ENCODE measurements around the gene CMSS1.
"Not testable (repeated sequence)": the region's sequence is repeated elsewhere in the genome, so short reads cannot be mapped to it uniquely, and the experiment has no call there.

CMSS1 gene

DNA sequence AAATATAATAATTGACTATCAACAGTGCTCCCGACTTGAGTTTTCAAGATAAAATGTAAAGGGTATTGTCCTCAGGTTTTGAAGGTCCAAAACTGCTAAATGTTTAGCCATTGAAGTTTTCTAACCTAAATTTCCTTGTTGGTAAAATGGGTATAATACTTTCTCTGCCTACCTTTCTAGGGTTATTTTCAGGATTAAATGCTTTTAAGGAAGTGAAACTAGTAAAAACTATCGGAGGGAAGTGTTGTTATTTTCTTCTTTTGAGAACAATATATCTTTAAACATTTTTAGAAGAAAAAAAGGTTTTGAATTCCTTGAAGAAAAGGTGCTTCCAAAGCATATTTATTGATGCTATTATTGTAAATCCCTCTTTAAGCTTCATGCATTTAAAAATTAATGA, 229.3 kb downstream of the CMSS1 start:
- no peak overlapping the region for H3K4me3 ChIP-seq (replicated peaks; ENCODE audit: low read depth, low read length)
- TF ChIP-seq, protein P1, sequence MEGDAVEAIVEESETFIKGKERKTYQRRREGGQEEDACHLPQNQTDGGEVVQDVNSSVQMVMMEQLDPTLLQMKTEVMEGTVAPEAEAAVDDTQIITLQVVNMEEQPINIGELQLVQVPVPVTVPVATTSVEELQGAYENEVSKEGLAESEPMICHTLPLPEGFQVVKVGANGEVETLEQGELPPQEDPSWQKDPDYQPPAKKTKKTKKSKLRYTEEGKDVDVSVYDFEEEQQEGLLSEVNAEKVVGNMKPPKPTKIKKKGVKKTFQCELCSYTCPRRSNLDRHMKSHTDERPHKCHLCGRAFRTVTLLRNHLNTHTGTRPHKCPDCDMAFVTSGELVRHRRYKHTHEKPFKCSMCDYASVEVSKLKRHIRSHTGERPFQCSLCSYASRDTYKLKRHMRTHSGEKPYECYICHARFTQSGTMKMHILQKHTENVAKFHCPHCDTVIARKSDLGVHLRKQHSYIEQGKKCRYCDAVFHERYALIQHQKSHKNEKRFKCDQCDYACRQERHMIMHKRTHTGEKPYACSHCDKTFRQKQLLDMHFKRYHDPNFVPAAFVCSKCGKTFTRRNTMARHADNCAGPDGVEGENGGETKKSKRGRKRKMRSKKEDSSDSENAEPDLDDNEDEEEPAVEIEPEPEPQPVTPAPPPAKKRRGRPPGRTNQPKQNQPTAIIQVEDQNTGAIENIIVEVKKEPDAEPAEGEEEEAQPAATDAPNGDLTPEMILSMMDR (IDR thresholded peaks at IDR 0.05; ENCODE audit: low read depth, low read length, missing control alignments): no peak
- no peak for DNase-seq (ENCODE audit: extremely low read depth, low read depth)

DNA sequence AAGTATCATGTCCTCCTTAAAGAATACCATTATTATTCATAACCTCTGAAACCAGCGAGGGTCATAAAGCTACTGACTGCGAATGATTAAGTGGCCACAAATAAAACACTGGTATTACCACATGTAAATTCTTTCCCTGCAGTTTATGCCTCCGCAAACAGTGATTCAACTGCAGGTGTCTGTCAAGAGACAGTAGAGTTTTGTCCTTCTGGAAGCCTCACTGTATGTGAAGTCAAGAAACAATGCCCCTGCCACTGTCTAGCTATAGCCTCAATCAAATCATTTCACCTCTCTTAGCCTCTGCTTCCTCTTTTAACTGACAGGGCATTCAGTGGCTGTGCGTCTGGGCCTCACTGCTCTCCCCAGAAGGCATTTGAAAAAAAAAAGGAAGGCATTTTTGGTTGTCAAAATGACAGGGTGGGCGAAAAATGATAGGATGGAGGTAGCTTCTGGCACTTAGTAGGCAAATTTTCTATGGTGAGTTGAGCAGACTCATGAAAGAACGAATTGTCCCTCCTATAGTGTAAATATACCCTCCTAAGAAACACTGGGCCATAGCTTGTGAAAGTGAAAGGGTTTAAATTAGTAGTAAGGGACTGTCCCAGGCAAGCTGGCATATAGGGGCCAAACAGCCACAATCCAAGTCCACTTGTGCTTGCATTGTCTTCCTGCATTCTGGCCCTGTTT, 229.9 kb downstream of the CMSS1 start:
- no peak overlapping the region for H3K4me3 ChIP-seq (replicated peaks; ENCODE audit: low read depth, low read length)
- peak; percentile 77 for DNase-seq (ENCODE audit: extremely low read depth, low read depth)

GRCh38 chr3:100048248-100048647, 230.6 kb downstream of the CMSS1 start:
- H3K4me3 ChIP-seq (replicated peaks; ENCODE audit: low read depth, low read length): no peak overlapping the region
- TF ChIP-seq, protein P1 (IDR thresholded peaks at IDR 0.05; ENCODE audit: low read depth, low read length, missing control alignments): no peak
- no peak for DNase-seq (ENCODE audit: extremely low read depth, low read depth)

More for the DNA sequence above, 229.9 kb downstream of the CMSS1 start:
- TF ChIP-seq, protein P1 (IDR thresholded peaks at IDR 0.05; ENCODE audit: low read depth, low read length, missing control alignments): no peak

- H3K4me3 ChIP-seq (replicated peaks; ENCODE audit: low read depth, low read length): not testable (repeated sequence)
Observed at GRCh38 chr3:100051513-100051912, 233.9 kb downstream of the CMSS1 start.

GRCh38 chr3:100053951-100054620, 236.4 kb downstream of the CMSS1 start:
- TF ChIP-seq, protein P1 (IDR thresholded peaks at IDR 0.05; ENCODE audit: low read depth, low read length, missing control alignments): no peak
- DNase-seq (ENCODE audit: extremely low read depth, low read depth): no peak
- H3K4me3 ChIP-seq (replicated peaks; ENCODE audit: low read depth, low read length): no peak overlapping the region

More at GRCh38 chr3:100051513-100051912, 233.9 kb downstream of the CMSS1 start:
- not testable (repeated sequence) for DNase-seq (ENCODE audit: extremely low read depth, low read depth)

DNA sequence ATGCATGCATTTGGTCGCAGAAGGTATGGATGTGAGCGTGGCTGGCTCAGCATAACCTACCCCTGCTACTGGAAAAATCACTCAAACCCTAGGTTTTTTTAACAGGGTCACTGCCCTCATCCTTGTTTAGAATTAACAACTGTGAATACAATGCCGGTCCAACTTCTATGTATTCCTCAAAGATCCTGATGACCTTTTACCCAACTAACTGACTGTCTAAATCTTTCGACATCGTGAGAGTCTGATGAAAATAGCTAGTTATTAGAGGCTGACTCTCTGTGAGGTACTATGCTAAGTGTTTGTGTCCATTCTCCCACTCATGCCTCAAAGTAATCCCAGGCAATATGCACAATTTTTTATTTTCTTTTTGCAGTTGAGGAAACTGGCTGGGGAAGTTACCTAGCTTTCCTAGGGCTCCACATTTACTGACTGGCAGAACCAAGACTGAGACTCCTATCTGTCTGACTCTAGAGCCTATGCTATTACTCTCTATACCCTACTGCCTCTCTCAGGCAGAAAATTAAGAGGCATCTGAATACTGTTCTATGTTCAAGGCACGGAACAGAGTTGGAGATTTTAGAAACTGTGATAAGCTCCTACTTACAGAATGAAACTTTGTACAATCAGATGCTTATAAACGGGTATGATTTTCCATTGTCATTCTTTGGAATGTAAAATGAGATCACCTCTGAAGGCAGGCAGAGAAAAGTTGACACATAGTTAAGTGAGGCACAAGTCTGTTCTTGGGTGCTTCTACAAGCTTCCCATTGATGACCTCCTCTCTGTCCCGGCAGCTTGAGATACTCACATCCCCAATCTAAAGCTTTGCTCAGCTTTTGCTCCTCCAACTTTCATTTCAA, 240.3 kb downstream of the CMSS1 start:
- TF ChIP-seq, protein P1 (IDR thresholded peaks at IDR 0.05; ENCODE audit: low read depth, low read length, missing control alignments): no peak
- no peak for DNase-seq (ENCODE audit: extremely low read depth, low read depth)
- no peak overlapping the region for H3K4me3 ChIP-seq (replicated peaks; ENCODE audit: low read depth, low read length)

GRCh38 chr3:100059472-100059871, 241.8 kb downstream of the CMSS1 start:
- no peak for DNase-seq (ENCODE audit: extremely low read depth, low read depth)

More at GRCh38 chr3:100059472-100059871, 241.8 kb downstream of the CMSS1 start:
- no peak overlapping the region for H3K4me3 ChIP-seq (replicated peaks; ENCODE audit: low read depth, low read length)
- TF ChIP-seq, protein P1 (IDR thresholded peaks at IDR 0.05; ENCODE audit: low read depth, low read length, missing control alignments): no peak
